K562 (cell line): Measurements from ENCODE around the gene SLC5A4. TPM values are rescaled to one million over a fixed set of nuclear protein-coding genes. Genes with fewer than 3 reads are reported as not detected.

Experiments
- ATAC-seq: fragments of 200-7000 bp; cut with Tn5 transposase; 3 replicates; pipeline ENCODE4 v1.9.1; 2020; ENCODE audit warnings: moderate library complexity
- BruUV-seq: library from RNA; stranded (reverse); fragments of 400-500 nt; replicated peaks from 2 replicates; lab custom pipeline; 2021; lab: Mats Ljungman, UMichigan
- CTCF ChIA-PET: fragments of 300-600 bp; formaldehyde crosslinking; extraction: SDS; loops from one replicate; lab custom pipeline; 2021; ENCODE audit warnings: low intra/inter-chr PET ratio; lab: Yijun Ruan, JAX
- POLR2A ChIA-PET: fragments of 300-600, 350-650 bp; sonication (Branson Sonifier 250); formaldehyde crosslinking; extraction: SDS; loops from one replicate; lab custom pipeline; 2021; ENCODE audit warnings: antibody characterized with exemption, inconsistent platforms; lab: Yijun Ruan, JAX
- DNase-seq, 4 experiments: peaks; one replicate each; pipeline versions ENCODE4 v3.0.0 to v3.0.0-alpha.2; 2011 to 2018; ENCODE audit warnings: low spot score in 3 of 4, mixed read lengths in 3 of 4; ENCODE audit errors: extremely low read depth in 1 of 4
- FAIRE-seq: peaks from 2 replicates; lab custom pipeline; 2011; peaks lifted over from hg19 to GRCh38; lab: Jason Lieb, UNC
- H2AFZ ChIP-seq: 2 replicates; pipeline ENCODE4 v1.6.0; 2011; ENCODE audit warnings: low read depth, low read length, control low read depth, inconsistent platforms
- H3K27ac ChIP-seq: fragments of 200-600 bp; 3 replicates; pipeline ENCODE4 v1.8.0; 2011; ENCODE audit warnings: low read depth, mild to moderate bottlenecking, control low read depth, inconsistent platforms, low read length, moderate library complexity, mixed read lengths; ENCODE audit errors: extremely low read depth
- H3K27me3 ChIP-seq, 2 experiments: fragments of 300-600 bp in 1 of 2; 2 replicates in 1 of 2; 3 replicates in 1 of 2; pipeline versions ENCODE4 v1.6.0 to v1.8.0; 2011; ENCODE audit warnings: inconsistent platforms in 2 of 2, low read length in 2 of 2, mild to moderate bottlenecking in 1 of 2, mixed read lengths in 1 of 2, moderate library complexity in 1 of 2; ENCODE audit not compliant: control insufficient read depth in 2 of 2, insufficient read depth in 2 of 2
- H3K36me3 ChIP-seq: fragments of 300-600 bp; 3 replicates; pipeline ENCODE4 v1.8.0; 2011; ENCODE audit warnings: mild to moderate bottlenecking, low read length, inconsistent platforms; ENCODE audit not compliant: control insufficient read depth, insufficient read depth
- H3K4me1 ChIP-seq, 2 experiments: fragments of 200-600 bp in 1 of 2; replicated peaks in 1 of 2; 2 replicates in 1 of 2; 3 replicates in 1 of 2; pipeline versions ENCODE4 v1.5.1 to v1.8.0; 2011; ENCODE audit warnings: inconsistent platforms in 2 of 2, low read length in 2 of 2, mild to moderate bottlenecking in 1 of 2, mixed read lengths in 1 of 2, moderate library complexity in 1 of 2; ENCODE audit not compliant: control insufficient read depth in 2 of 2, insufficient read depth in 2 of 2
- H3K4me2 ChIP-seq: 2 replicates; pipeline ENCODE4 v1.6.1; 2011; ENCODE audit warnings: low read length, control low read depth, inconsistent platforms, mixed read lengths; ENCODE audit not compliant: insufficient read depth
- H3K4me3 ChIP-seq: fragments of 200-600 bp; sonication (generic), shearing (Covaris generic); 2 replicates; pipeline ENCODE4 v1.5.1; 2016; ENCODE audit warnings: control low read depth, inconsistent platforms
- H3K79me2 ChIP-seq: fragments of 200-600 bp; 3 replicates; pipeline ENCODE4 v1.8.0; 2011; ENCODE audit warnings: low read length, inconsistent platforms; ENCODE audit not compliant: control insufficient read depth, insufficient read depth
- H3K9ac ChIP-seq, 2 experiments: 2 replicates each; pipeline versions ENCODE4 v1.6.0 to v1.6.1; 2011; ENCODE audit warnings: low read depth in 2 of 2, low read length in 2 of 2, control low read depth in 1 of 2, inconsistent platforms in 1 of 2, mild to moderate bottlenecking in 1 of 2, mixed read lengths in 1 of 2; ENCODE audit not compliant: insufficient read depth in 1 of 2
- H3K9me1 ChIP-seq: one replicate; pipeline ENCODE4 v1.6.0; 2011; ENCODE audit warnings: inconsistent platforms, mild to moderate bottlenecking, low read length, moderate library complexity; ENCODE audit not compliant: control insufficient read depth, insufficient read depth
- H3K9me3 ChIP-seq: replicated peaks from 2 replicates; pipeline ENCODE4 v1.5.1; 2011; ENCODE audit warnings: low read depth, low read length, inconsistent platforms; ENCODE audit not compliant: control insufficient read depth, insufficient read depth
- H4K20me1 ChIP-seq: replicated peaks from 2 replicates; pipeline ENCODE4 v1.6.1; 2011; ENCODE audit warnings: low read length, inconsistent platforms, mixed read lengths; ENCODE audit not compliant: control insufficient read depth, insufficient read depth
- BRD9 ChIP-seq: fragments of 450-650 bp; IDR thresholded peaks from 2 replicates; pipeline ENCODE4 v1.6.1; 2018; ENCODE audit warnings: low read depth; ENCODE audit not compliant: partially characterized antibody
- CAMTA2 ChIP-seq: fragments of 250-450 bp; sonication (Bioruptor Pico); conservative IDR thresholded peaks from 2 replicates; pipeline ENCODE4 v1.5.1; 2022
- HNRNPLL ChIP-seq: fragments of 200-400 bp; formaldehyde crosslinking; IDR thresholded peaks from 2 replicates; pipeline ENCODE4 v1.6.1; 2017; ENCODE audit warnings: low read length, low read depth, mild to moderate bottlenecking; ENCODE audit not compliant: poor library complexity, severe bottlenecking
- MTF1 ChIP-seq: fragments of 250-450 bp; sonication (Bioruptor Pico); IDR thresholded peaks from 2 replicates; pipeline ENCODE4 v1.9.0; 2021; ENCODE audit warnings: moderate library complexity, mild to moderate bottlenecking, inconsistent platforms, borderline replicate concordance
- NEUROD1 ChIP-seq: fragments of 150-350 bp; IDR thresholded peaks from 2 replicates; pipeline ENCODE4 v1.6.1; 2014; ENCODE audit warnings: borderline replicate concordance, low read length, low read depth; ENCODE audit not compliant: partially characterized antibody
- NR4A1 ChIP-seq, 2 experiments: fragments of 250-450 bp in 1 of 2; fragments of 450-650 bp in 1 of 2; sonication (Bioruptor Pico) in 1 of 2; IDR thresholded peaks; 2 replicates each; pipeline versions ENCODE4 v1.4.0 to v1.6.1; 2016 to 2020; ENCODE audit warnings: mild to moderate bottlenecking in 2 of 2, missing compliant biosample characterization in 1 of 2, missing genetic modification characterization in 1 of 2, moderate library complexity in 1 of 2
- PHF21A ChIP-seq: fragments of 450-650 bp; IDR thresholded peaks from 2 replicates; pipeline ENCODE4 v1.6.1; 2017; ENCODE audit warnings: low read depth, borderline replicate concordance
- ZNF175 ChIP-seq: fragments of 200-800 bp; sonication (Bioruptor generic); IDR thresholded peaks from 2 replicates; pipeline ENCODE4 v1.6.1; 2016; ENCODE audit warnings: low read depth, mild to moderate bottlenecking, missing genetic modification characterization, missing compliant biosample characterization
- ZNF23 ChIP-seq: fragments of 250-450 bp; sonication (Bioruptor Pico); IDR thresholded peaks from 2 replicates; pipeline ENCODE4 v1.4.0; 2020; ENCODE audit warnings: mild to moderate bottlenecking
- ZNF3 ChIP-seq: fragments of 250-450 bp; sonication (Bioruptor Pico); IDR thresholded peaks from 2 replicates; pipeline ENCODE4 v1.5.0; 2021; ENCODE audit warnings: mild to moderate bottlenecking, moderate library complexity
- ZNF583 ChIP-seq: fragments of 250-450 bp; sonication (Bioruptor Pico); IDR thresholded peaks from 2 replicates; pipeline ENCODE4 v1.4.0; 2020
- ZNF584 ChIP-seq: fragments of 200-800 bp; sonication (Bioruptor generic); IDR thresholded peaks from 2 replicates; pipeline ENCODE4 v1.6.1; 2016; ENCODE audit warnings: low read depth, mild to moderate bottlenecking, missing genetic modification characterization, missing compliant biosample characterization
- ZNF830 ChIP-seq: fragments of 250-450 bp; sonication (Bioruptor Pico); IDR thresholded peaks from 2 replicates; pipeline ENCODE4 v1.5.0; 2021; ENCODE audit warnings: mild to moderate bottlenecking
- WGBS: fragments of 100-300 bp; shearing (Covaris generic); methylation state at CpG from one replicate; pipeline ENCODE4 v1.1.6; 2016; ENCODE audit warnings: low coverage, mixed read lengths; ENCODE audit not compliant: insufficient coverage; ENCODE audit errors: missing lambda C conversion rate; 5-methylcytosine and 5-hydroxymethylcytosine counted together
- in situ Hi-C: fragments of 300-500 bp; cut with MboI; formaldehyde crosslinking; loops from 4 replicates; pipeline ENCODE4 v1.15.0; 2018; ENCODE audit warnings: inconsistent platforms, mixed read lengths
- intact Hi-C: fragments of 100-400 bp; cut with micrococcal nuclease; formaldehyde crosslinking; loops from 2 replicates; pipeline ENCODE4 v1.14.2; 2022
- polyA plus RNA-seq, 8 experiments: library from polyadenylated mRNA; depleted of rRNA in 4 of 8; stranded (reverse) in 5 of 8; unstranded in 3 of 8; fragments of >200 nt; fragmentation: Nextera tagmentation in 2 of 8; fragmentation: Illumina TruSeq in 1 of 8; extraction: Ambion mirVana in 2 of 8; extraction: Trizol in 1 of 8; gene quantifications; 2 replicates each; pipeline versions ENCODE4 v1.2.1 to v1.2.3, GENCODE V29; 2011 to 2014; ENCODE audit warnings: inconsistent platforms in 1 of 8, missing spikeins in 1 of 8
- total RNA-seq, 7 experiments: library from RNA; depleted of rRNA in 6 of 7; stranded (reverse); fragments of >200 nt in 6 of 7; fragmentation: Illumina TruSeq in 2 of 7; extraction: Trizol in 2 of 7; gene quantifications; 2 replicates each; pipeline versions ENCODE4 v1.2.1 to v1.2.3, GENCODE V29; 2011 to 2021; ENCODE audit warnings: low replicate concordance in 1 of 7
- TF ChIP-seq, protein P1 (sequence below): fragments of 250-450 bp; sonication (Bioruptor Pico); IDR thresholded peaks from 2 replicates; pipeline ENCODE4 v1.8.0; 2021; ENCODE audit warnings: mild to moderate bottlenecking, moderate library complexity
- TF ChIP-seq, protein P2 (sequence below): sonication (generic); formaldehyde crosslinking; IDR thresholded peaks from 2 replicates; pipeline ENCODE4 v1.8.1; 2023; ENCODE audit warnings: mild to moderate bottlenecking, missing genetic modification reagents

Gene SLC5A4
- total and polyA plus RNA-seq, 9 of the 15 experiments (the other 6 are each of a cell fraction or from before 2014, with no cell fraction given): not detected

GRCh38 chr22:32233091-32233490, 22.1 kb downstream of the SLC5A4 start:
- H3K4me1 ChIP-seq: no peaks in the 10 kb centered on the region
- in situ Hi-C loops: no loop called here
- TF ChIP-seq ZNF830 (CRISPR knock-in tag) (no peak), ZNF584 (no peak), NR4A1 (CRISPR knock-in tag; IDR thresholded peaks at IDR 0.05) (no peak), NR4A1 (tag; IDR thresholded peaks at IDR 0.05) (no peak), ZNF583 (CRISPR knock-in tag) (no peak), HNRNPLL (no peak), BRD9 (no peak), MTF1 (CRISPR knock-in tag) (no peak), ZNF3 (CRISPR knock-in tag) (no peak), CAMTA2 (CRISPR knock-in tag) (no peak), PHF21A (no peak), ZNF23 (CRISPR knock-in tag) (no peak), NEUROD1 (no peak), ZNF175 (CRISPR knock-in tag) (no peak)
- TF ChIP-seq, protein P1, sequence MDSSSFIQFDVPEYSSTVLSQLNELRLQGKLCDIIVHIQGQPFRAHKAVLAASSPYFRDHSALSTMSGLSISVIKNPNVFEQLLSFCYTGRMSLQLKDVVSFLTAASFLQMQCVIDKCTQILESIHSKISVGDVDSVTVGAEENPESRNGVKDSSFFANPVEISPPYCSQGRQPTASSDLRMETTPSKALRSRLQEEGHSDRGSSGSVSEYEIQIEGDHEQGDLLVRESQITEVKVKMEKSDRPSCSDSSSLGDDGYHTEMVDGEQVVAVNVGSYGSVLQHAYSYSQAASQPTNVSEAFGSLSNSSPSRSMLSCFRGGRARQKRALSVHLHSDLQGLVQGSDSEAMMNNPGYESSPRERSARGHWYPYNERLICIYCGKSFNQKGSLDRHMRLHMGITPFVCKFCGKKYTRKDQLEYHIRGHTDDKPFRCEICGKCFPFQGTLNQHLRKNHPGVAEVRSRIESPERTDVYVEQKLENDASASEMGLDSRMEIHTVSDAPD (CRISPR knock-in tag): no peak
- TF ChIP-seq, protein P2, sequence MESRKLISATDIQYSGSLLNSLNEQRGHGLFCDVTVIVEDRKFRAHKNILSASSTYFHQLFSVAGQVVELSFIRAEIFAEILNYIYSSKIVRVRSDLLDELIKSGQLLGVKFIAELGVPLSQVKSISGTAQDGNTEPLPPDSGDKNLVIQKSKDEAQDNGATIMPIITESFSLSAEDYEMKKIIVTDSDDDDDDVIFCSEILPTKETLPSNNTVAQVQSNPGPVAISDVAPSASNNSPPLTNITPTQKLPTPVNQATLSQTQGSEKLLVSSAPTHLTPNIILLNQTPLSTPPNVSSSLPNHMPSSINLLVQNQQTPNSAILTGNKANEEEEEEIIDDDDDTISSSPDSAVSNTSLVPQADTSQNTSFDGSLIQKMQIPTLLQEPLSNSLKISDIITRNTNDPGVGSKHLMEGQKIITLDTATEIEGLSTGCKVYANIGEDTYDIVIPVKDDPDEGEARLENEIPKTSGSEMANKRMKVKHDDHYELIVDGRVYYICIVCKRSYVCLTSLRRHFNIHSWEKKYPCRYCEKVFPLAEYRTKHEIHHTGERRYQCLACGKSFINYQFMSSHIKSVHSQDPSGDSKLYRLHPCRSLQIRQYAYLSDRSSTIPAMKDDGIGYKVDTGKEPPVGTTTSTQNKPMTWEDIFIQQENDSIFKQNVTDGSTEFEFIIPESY (CRISPR knock-in tag): no peak
- TF ChIP-seq, all 486 proteins: peak for 0
- FAIRE-seq: no peak
- H3K27ac ChIP-seq: no peak overlapping the region
- H3K9ac ChIP-seq: no peak overlapping the region
- DNase-seq: no peak
- H3K9me3 ChIP-seq: no peaks in the 10 kb centered on the region
- no peak for ATAC-seq
- no peaks in the 10 kb centered on the region for H3K36me3 ChIP-seq
- WGBS: 0% methylated on average over 5 of the region's 5 CpGs
- no TSS peak for BruUV-seq
- CTCF ChIA-PET: no interaction called here
- H3K9me1 ChIP-seq: no peaks in the 10 kb centered on the region
- no peaks in the 10 kb centered on the region for H3K79me2 ChIP-seq
- H4K20me1 ChIP-seq: no peaks in the 10 kb centered on the region
- no peak overlapping the region for H3K4me2 ChIP-seq
- POLR2A ChIA-PET: no interaction called here
- intact Hi-C loops: no loop called here
- H3K27me3 ChIP-seq: no peaks in the 10 kb centered on the region
- no peak overlapping the region for H3K4me3 ChIP-seq
- no peak overlapping the region for H2AFZ ChIP-seq
